IMR-90 (cell line): ENCODE results near the gene HYCC2.
"Not testable (repeated sequence)": the region's sequence is repeated elsewhere in the genome, so short reads cannot be mapped to it uniquely, and the experiment has no call there.

Experiments
- BHLHE40 ChIP-seq: fragments of 150-350 bp; IDR thresholded peaks from 2 replicates; pipeline ENCODE4 v1.6.1; 2016; ENCODE audit warnings: mild to moderate bottlenecking, low read depth, low read length
- CEBPB ChIP-seq: IDR thresholded peaks from 2 replicates; pipeline ENCODE4 v1.6.1; 2012; ENCODE audit warnings: low read depth, low read length, improper control_type of control experiment
- CTCF ChIP-seq: conservative IDR thresholded peaks from 2 replicates; pipeline ENCODE4 v1.5.1; 2012; ENCODE audit warnings: mild to moderate bottlenecking, low read depth, low read length, improper control_type of control experiment
- FOS ChIP-seq: fragments of 150-350 bp; IDR thresholded peaks from 2 replicates; pipeline ENCODE4 v1.6.1; 2016; ENCODE audit warnings: low read depth, low read length
- MAZ ChIP-seq: IDR thresholded peaks from 2 replicates; pipeline ENCODE4 v1.6.1; 2012; ENCODE audit warnings: low read depth, mild to moderate bottlenecking, low read length, improper control_type of control experiment, moderate library complexity, borderline replicate concordance
- POLR2A ChIP-seq: IDR thresholded peaks from 2 replicates; pipeline ENCODE4 v1.6.1; 2012; ENCODE audit warnings: mild to moderate bottlenecking, low read depth, low read length
- SMC3 ChIP-seq: fragments of 150-350 bp; IDR thresholded peaks from 2 replicates; pipeline ENCODE4 v1.6.1; 2016; ENCODE audit warnings: low read depth, mild to moderate bottlenecking, antibody characterized with exemption, low read length, moderate library complexity

- not testable (repeated sequence) for TF ChIP-seq CTCF, CEBPB, POLR2A, MAZ, SMC3, BHLHE40, FOS
These were observed 28.4 kb downstream of the HYCC2 start for GRCh38 chr2:201043050-201043449.
